DMS153 treated with DMSO at 0.1 percent for 48 hours (cell line): ENCODE data around the gene CXXC5.

ENCODE experiments used
- DNase-seq: peaks from one replicate; lab custom pipeline; 2025; ENCODE audit not compliant: unreplicated experiment; lab: John Stamatoyannopoulos, UW

Gene CXXC5

DNA sequence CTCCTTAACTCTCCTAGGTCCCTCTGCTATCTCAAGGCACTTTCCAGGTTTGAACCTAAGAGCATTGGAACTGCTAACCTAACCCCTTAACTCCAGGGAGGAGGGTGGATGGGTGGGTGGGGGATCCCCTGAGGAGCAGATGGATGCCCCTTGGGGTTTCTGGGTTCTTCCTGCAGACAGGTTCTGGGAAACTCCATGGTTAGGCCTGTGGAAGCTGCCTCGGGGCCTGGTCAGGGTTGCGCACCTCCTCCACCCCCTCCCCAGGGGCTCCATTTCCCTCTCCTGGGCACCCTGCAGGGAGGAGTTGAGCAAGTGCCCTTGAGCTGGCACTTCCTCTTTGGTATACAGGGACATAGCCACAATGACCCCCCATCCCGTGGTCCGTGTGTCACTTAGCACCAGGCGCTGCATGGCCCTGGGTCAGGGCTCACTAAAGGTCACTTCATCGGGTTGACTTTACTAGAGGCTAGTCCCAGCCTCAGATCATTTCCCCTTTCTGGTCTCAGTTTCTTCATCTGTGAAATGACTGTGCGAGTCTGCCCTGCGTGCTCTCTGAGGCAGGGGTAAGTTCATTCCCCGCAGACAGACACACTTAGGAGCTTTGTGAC is 16.0 kb downstream of the CXXC5 start:
- no peak for DNase-seq

- DNase-seq: no peak
Measured at GRCh38 chr5:139664727-139665351, 16.7 kb downstream of the CXXC5 start.

DNA sequence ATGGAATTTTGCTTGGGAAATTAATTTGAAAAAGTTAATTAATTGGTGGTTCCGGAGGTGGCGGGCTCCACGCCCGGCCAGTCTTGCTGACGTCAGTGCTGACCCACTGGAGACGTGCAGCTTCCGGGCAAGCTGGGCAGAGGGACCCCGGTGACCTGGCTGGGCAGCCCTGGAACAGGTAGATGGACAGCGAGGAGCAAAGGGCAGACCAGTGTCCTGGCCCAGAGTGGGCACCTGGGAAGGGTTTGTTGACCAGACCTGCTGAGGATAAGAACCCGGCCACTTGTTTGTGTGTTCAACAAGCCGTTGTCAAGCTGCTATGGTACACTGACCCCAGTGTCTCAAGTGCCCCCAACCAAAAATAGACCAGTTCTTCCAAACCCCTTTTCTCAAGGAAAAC is 17.5 kb downstream of the CXXC5 start:
- DNase-seq: no peak

- no peak for DNase-seq
Measured at GRCh38 chr5:139666551-139666950, 18.4 kb downstream of the CXXC5 start.

- no peak for DNase-seq
Measured at GRCh38 chr5:139667001-139667729, 19.0 kb downstream of the CXXC5 start.

DNA sequence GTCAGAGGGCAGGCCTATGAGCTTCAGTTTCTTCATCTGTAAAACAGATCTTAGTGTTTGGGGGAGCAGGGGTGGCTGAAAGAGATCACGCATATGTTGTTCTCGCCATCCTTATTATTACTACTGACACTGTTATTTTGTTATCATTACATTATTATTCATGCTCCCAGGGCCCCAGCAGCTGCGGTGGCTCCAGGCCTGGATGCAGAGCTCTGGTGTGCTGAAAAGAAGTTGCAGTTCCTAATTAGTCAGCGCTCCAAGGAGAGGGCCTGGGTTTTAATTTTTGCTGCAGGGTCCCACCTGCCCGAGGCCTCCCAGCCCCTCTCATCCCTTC is 19.5 kb downstream of the CXXC5 start:
- DNase-seq: no peak

GRCh38 chr5:139668064-139668880 is 20.1 kb downstream of the CXXC5 start:
- no peak for DNase-seq

GRCh38 chr5:139668924-139669661 is 20.9 kb downstream of the CXXC5 start:
- DNase-seq: no peak

DNA sequence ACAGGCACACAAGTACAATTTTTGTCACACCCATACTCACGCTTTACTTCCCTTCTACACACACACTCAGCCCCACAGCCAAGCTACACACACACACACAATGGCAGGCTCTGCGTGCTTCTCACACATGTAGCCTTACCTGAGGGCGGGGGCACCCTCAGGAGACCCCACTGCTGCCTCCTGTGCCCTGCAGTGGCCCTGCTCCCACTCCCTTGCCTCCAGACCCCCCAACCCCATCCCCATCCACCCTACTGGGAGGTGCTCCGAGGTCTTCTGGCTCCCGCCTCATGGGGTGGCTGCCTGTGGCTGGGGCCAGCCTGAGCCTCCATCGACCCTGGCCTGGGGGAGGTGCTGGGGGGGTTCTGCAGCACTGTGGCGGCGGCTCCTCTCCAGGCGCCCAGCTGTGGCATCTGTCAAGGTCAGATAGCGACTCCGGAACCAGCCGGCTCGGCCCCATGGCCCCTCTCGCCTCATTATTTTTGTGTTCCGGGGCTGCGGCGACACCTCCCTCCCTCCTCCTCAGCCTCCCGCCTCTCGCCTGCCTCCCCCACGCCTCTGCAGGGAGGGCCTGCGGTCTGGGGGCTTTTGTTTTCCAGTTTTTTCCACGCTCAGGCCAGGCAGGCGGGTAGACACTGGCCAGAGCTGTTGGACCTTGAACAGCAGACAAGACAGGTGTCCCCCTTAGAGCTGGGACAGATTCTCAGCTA is 21.7 kb downstream of the CXXC5 start:
- no peak for DNase-seq

DNA sequence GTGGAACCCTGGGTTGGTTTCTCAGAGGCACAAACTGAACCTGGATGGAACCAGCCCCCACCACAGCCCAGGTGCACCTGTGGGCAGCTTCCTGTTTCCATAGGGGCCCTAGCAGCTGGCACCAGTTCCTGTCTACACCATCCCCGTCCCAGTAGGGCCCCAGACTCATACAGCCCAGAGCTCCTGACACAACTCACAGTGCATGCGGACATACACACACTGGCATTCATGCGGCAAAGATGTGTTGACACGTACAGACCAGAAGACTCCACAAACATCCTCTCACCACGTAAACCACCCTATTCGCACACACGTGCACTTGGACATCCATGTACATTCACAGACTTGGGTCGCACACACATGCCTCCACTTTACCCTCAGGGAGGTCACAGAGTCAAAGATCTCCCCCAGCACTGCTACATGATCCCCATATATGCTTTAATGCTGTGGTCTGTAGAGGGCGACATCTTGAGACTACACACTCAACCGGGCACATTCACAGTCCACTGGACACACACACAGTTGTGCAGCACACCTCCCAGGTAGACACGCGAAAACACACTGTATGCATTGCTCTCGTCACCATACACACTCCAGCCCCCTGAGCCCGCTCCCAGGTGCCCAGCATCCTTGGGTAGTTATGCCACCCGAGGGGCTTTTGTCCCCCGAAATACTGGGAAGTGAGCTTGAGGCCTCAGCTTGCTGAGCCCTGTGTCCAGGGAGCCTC is 22.4 kb downstream of the CXXC5 start:
- no peak for DNase-seq

GRCh38 chr5:139671096-139671841 is 23.1 kb downstream of the CXXC5 start:
- DNase-seq: no peak

- DNase-seq: no peak
Measured at GRCh38 chr5:139675213-139675612, 27.1 kb downstream of the CXXC5 start.

GRCh38 chr5:139675825-139676224 is 27.7 kb downstream of the CXXC5 start:
- DNase-seq: no peak

- DNase-seq: no peak
Measured at GRCh38 chr5:139676406-139676805, 28.3 kb downstream of the CXXC5 start.

DNA sequence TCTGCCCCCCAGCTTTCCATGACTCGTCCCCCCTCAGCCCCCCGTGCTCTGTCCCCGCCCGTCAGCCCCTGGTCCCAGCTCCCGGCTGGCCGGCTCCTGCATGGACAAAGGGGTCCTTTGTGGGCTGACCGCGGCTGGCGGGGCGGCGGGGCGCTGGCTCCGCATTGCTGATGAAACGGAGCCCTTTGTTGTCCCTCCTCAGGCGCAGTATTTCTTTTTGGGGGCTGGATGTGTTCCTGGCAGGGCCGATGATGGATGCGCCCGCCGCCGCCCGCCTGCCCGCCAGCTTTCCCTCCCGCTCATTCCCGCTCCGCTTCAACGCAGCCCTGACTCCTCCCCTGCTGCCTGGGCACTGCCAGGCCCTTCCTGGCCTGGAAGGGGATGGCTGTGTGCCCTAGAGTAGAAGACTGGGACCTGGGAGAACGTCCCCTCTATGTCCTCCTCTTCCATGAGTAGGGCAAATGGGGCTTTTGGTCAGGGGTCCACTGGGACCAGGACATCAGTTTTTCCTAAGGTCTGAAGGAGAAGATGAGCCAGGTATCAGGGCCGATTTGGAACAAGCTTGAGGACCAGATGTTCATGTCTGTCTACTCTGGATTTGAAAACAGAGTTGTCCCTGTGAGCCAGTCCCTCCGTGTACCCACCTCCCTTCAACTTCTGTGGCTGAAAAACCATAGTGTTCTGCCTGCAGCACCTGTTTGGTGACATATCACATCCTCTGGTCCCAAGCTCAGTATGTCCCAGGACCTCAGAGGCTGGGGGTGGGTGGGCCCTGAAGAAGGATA is 29.0 kb downstream of the CXXC5 start:
- no peak for DNase-seq

DNA sequence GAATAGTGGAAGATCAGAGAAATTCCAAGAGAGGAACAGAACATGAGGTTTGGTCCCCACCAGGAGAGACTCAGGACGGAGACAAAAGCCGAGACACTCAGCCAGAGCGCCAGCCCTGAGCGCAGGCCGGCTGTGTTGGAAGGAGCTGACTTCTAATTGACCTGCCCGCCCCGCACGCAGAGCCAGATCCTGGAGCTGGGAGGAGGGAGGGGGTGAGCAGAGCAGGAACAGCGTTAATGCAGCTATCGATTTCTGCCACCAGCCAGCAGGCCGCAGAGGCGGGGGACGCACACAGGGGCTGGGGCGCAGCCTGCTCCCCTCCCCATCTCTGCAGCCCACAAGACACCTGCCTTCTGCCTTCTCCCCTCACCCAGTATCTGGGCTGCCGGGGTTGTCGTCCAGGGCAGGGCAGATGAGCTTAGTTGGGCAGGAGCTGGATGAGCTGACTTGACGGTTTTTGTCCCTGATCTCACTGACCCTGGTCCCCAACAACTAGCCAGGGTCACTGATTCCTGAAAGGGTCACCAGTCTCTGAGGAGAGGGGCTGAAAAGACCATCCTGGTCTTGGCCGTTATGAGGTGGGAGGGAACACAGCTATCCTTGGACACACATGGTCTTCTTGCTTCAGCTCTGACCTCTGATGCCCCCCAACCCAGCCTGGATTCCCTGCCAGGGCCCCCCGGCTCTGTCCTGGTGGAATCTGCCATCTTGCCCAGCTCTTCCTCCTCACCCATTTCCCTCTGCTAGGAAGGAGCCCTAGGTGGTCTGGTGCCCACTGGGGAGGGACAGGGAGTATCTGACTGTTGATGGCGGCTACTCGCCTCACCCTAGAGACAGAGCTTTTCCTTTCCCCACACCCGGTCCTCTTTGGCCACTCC is 29.8 kb downstream of the CXXC5 start:
- no peak for DNase-seq
